ENCODE measurements around the gene DPRX.

GRCh38 chr19:53646144-53646543, 14.3 kb downstream of the DPRX start:
- TF ChIP-seq CTCF (IDR thresholded peaks at IDR 0.05) = no peak
- no peak for TF ChIP-seq POLR2A (IDR thresholded peaks at IDR 0.05)
- no peak for TF ChIP-seq POLR2AphosphoS5 (IDR thresholded peaks at IDR 0.05)
